Neural cell (in vitro differentiated cells): ENCODE measurements around the gene PREX1. TPM values are rescaled to one million over a fixed set of nuclear protein-coding genes. Genes with fewer than 3 reads are reported as not detected.

Source experiments
- H2AFZ ChIP-seq: fragments of 200-600, 300-800 bp; sonication (generic), shearing (Covaris generic); 2 replicates; pipeline ENCODE4 v1.6.0; 2014; ENCODE audit warnings: low read depth, mild to moderate bottlenecking, antibody characterized with exemption, low read length, moderate library complexity
- H3F3A ChIP-seq: fragments of 200-600 bp; shearing (Covaris generic); 2 replicates; pipeline ENCODE4 v1.6.1; 2016; ENCODE audit warnings: mild to moderate bottlenecking, moderate library complexity, mixed read lengths, antibody characterized with exemption, low read length; ENCODE audit not compliant: insufficient read depth, poor library complexity, severe bottlenecking
- H3K27ac ChIP-seq: fragments of 200-600, 300-800 bp; sonication (generic), shearing (Covaris generic); 2 replicates; pipeline ENCODE4 v1.5.1; 2014; ENCODE audit warnings: mild to moderate bottlenecking, low read length, moderate library complexity
- H3K27me3 ChIP-seq: fragments of 300-800, 200-600 bp; sonication (generic), shearing (Covaris generic); 2 replicates; pipeline ENCODE4 v1.6.0; 2014; ENCODE audit warnings: mild to moderate bottlenecking, low read depth, low read length, moderate library complexity; ENCODE audit not compliant: insufficient read depth
- H3K36me3 ChIP-seq: fragments of 300-800, 200-600 bp; sonication (generic), shearing (Covaris generic); 2 replicates; pipeline ENCODE4 v1.5.1; 2014; ENCODE audit warnings: mild to moderate bottlenecking, antibody characterized with exemption, low read length, moderate library complexity; ENCODE audit not compliant: insufficient read depth
- H3K4me2 ChIP-seq: fragments of 300-800, 200-600 bp; sonication (generic), shearing (Covaris generic); 2 replicates; pipeline ENCODE4 v1.6.0; 2014; ENCODE audit warnings: mild to moderate bottlenecking, low read length
- H3K4me3 ChIP-seq: fragments of 300-800, 200-600 bp; sonication (generic), shearing (Covaris generic); 2 replicates; pipeline ENCODE4 v1.5.1; 2014; ENCODE audit warnings: mild to moderate bottlenecking, low read length, moderate library complexity
- H3K79me2 ChIP-seq: fragments of 200-600 bp; shearing (Covaris generic); replicated peaks from 2 replicates; pipeline ENCODE4 v1.6.0; 2014; ENCODE audit warnings: mild to moderate bottlenecking, low read length, moderate library complexity; ENCODE audit not compliant: insufficient read depth
- H3K9ac ChIP-seq: fragments of 300-800, 200-600 bp; sonication (generic), shearing (Covaris generic); 2 replicates; pipeline ENCODE4 v1.6.1; 2016; ENCODE audit warnings: mild to moderate bottlenecking, low read length, mixed read lengths
- H3K9me2 ChIP-seq: fragments of 200-600 bp; shearing (Covaris generic); 2 replicates; pipeline ENCODE4 v1.6.1; 2016; ENCODE audit warnings: mild to moderate bottlenecking, low read length, mixed read lengths; ENCODE audit not compliant: insufficient read depth
- H3K9me3 ChIP-seq: fragments of 200-600, 300-800 bp; sonication (generic), shearing (Covaris generic); 2 replicates; pipeline ENCODE4 v1.6.1; 2016; ENCODE audit warnings: mild to moderate bottlenecking, mixed run types, low read length, moderate library complexity, mixed read lengths
- H4K20me1 ChIP-seq: fragments of 200-600 bp; shearing (Covaris generic); 2 replicates; pipeline ENCODE4 v1.6.1; 2016; ENCODE audit warnings: mild to moderate bottlenecking, mixed run types; ENCODE audit not compliant: insufficient read depth
- EP300 ChIP-seq: fragments of 450-650 bp; conservative IDR thresholded peaks from 2 replicates; pipeline ENCODE4 v1.6.1; 2014; ENCODE audit warnings: antibody characterized with exemption, mild to moderate bottlenecking, moderate library complexity; ENCODE audit not compliant: poor library complexity, severe bottlenecking
- EZH2 ChIP-seq: fragments of 200-600, 300-800 bp; shearing (Covaris generic), sonication (generic); IDR thresholded peaks from 2 replicates; pipeline ENCODE4 v1.6.1; 2014; ENCODE audit warnings: antibody characterized with exemption, low read length, borderline replicate concordance, mild to moderate bottlenecking; ENCODE audit not compliant: insufficient read depth, poor library complexity, severe bottlenecking
- MXI1 ChIP-seq: fragments of 450-650 bp; conservative IDR thresholded peaks from 2 replicates; pipeline ENCODE4 v1.6.1; 2014; ENCODE audit warnings: antibody characterized with exemption, mild to moderate bottlenecking; ENCODE audit not compliant: poor library complexity, severe bottlenecking
- POLR2AphosphoS5 ChIP-seq: IDR thresholded peaks from 2 replicates; pipeline ENCODE4 v1.6.1; 2012
- RAD21 ChIP-seq: fragments of 450-650 bp; conservative IDR thresholded peaks from 2 replicates; pipeline ENCODE4 v1.6.1; 2014; ENCODE audit warnings: antibody characterized with exemption, mild to moderate bottlenecking, moderate library complexity
- SMC3 ChIP-seq: fragments of 450-650 bp; conservative IDR thresholded peaks from 2 replicates; pipeline ENCODE4 v1.6.1; 2014; ENCODE audit warnings: antibody characterized with exemption, mild to moderate bottlenecking, moderate library complexity; ENCODE audit not compliant: poor library complexity
- TAF1 ChIP-seq: IDR thresholded peaks from 2 replicates; pipeline ENCODE4 v1.6.1; 2012; ENCODE audit warnings: low read depth
- polyA plus RNA-seq: library from polyadenylated mRNA; depleted of rRNA; stranded (reverse); fragments of >200 nt; gene quantifications from 2 replicates; pipeline ENCODE4 v1.2.3, GENCODE V29; 2014
- TF ChIP-seq, protein P1 (sequence below): fragments of 450-650 bp; IDR thresholded peaks from 2 replicates; pipeline ENCODE4 v1.5.1; 2014; ENCODE audit warnings: antibody characterized with exemption, mild to moderate bottlenecking, moderate library complexity; ENCODE audit not compliant: poor library complexity, severe bottlenecking
- TF ChIP-seq, protein P2 (sequence below): IDR thresholded peaks from 2 replicates; pipeline ENCODE4 v1.6.1; 2012; ENCODE audit warnings: borderline replicate concordance

Gene PREX1
- polyA plus RNA-seq, 1 donor from 2014 or later: 0.06 TPM

- H4K20me1 ChIP-seq: no peaks in the 10 kb centered on the region
- H3F3A ChIP-seq: no peaks in the 10 kb centered on the region
- H3K9ac ChIP-seq: no peak overlapping the region
- H3K9me2 ChIP-seq: no peaks in the 10 kb centered on the region
- no peak overlapping the region for H2AFZ ChIP-seq
- no peak for TF ChIP-seq SMC3
- TF ChIP-seq RAD21: no peak
- TF ChIP-seq EP300: no peak
- TF ChIP-seq, protein P1, sequence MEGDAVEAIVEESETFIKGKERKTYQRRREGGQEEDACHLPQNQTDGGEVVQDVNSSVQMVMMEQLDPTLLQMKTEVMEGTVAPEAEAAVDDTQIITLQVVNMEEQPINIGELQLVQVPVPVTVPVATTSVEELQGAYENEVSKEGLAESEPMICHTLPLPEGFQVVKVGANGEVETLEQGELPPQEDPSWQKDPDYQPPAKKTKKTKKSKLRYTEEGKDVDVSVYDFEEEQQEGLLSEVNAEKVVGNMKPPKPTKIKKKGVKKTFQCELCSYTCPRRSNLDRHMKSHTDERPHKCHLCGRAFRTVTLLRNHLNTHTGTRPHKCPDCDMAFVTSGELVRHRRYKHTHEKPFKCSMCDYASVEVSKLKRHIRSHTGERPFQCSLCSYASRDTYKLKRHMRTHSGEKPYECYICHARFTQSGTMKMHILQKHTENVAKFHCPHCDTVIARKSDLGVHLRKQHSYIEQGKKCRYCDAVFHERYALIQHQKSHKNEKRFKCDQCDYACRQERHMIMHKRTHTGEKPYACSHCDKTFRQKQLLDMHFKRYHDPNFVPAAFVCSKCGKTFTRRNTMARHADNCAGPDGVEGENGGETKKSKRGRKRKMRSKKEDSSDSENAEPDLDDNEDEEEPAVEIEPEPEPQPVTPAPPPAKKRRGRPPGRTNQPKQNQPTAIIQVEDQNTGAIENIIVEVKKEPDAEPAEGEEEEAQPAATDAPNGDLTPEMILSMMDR: no peak
- TF ChIP-seq MXI1: no peak
- no peak overlapping the region for H3K4me3 ChIP-seq
- H3K27me3 ChIP-seq: no peaks in the 10 kb centered on the region
- no peak overlapping the region for H3K27ac ChIP-seq
- H3K36me3 ChIP-seq: no peaks in the 10 kb centered on the region
- H3K4me2 ChIP-seq: no peak overlapping the region
- no peaks in the 10 kb centered on the region for H3K9me3 ChIP-seq
- no peaks in the 10 kb centered on the region for H3K79me2 ChIP-seq
These were observed 53.1 kb downstream of the PREX1 start for GRCh38 chr20:48774696-48775095.

DNA sequence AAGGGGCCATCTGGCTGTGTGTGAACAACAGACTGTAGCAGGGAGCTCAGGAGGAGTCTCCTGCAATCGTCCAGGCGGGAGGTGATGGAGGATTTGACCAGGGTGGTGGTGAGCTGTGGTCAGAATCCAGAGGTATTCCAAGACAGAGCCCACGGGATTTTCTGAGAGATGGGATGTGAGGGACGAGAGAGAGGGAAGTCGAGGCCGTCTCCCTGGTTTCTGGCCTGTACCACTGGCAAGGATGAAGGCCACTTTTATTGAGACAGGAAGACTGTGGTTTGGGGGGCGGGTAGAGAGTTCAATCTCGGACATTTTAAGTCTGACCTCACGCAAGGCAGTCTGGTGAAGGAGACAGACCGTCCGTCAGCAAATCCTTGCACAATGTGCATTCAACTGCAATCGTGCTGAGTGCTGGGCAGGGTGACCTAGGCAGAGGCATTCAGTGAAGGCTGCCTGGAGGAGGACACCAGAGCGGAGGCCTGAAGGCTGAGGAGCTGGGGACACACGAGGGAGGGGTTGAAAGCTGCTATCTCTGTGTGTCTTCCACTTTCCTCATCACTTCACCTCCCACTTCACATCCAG, 53.9 kb downstream of the PREX1 start:
- Histone ChIP-seq H3K9me3 (no peaks in the 10 kb centered on the region), H3K27ac (no peak overlapping the region)

More for the DNA sequence above, 53.9 kb downstream of the PREX1 start:
- Histone ChIP-seq H3F3A (no peaks in the 10 kb centered on the region), H3K4me3 (no peak overlapping the region), H2AFZ (no peak overlapping the region), H3K9me2 (no peaks in the 10 kb centered on the region), H3K79me2 (no peaks in the 10 kb centered on the region), H3K36me3 (no peaks in the 10 kb centered on the region), H3K4me2 (no peak overlapping the region), H4K20me1 (no peaks in the 10 kb centered on the region), H3K9ac (no peak overlapping the region), H3K27me3 (no peaks in the 10 kb centered on the region)
- no peak for TF ChIP-seq SMC3
- no peak for TF ChIP-seq POLR2AphosphoS5
- TF ChIP-seq, protein P1: no peak
- TF ChIP-seq RAD21: no peak
- no peak for TF ChIP-seq MXI1
- TF ChIP-seq EZH2: no peak
- TF ChIP-seq, protein P2, sequence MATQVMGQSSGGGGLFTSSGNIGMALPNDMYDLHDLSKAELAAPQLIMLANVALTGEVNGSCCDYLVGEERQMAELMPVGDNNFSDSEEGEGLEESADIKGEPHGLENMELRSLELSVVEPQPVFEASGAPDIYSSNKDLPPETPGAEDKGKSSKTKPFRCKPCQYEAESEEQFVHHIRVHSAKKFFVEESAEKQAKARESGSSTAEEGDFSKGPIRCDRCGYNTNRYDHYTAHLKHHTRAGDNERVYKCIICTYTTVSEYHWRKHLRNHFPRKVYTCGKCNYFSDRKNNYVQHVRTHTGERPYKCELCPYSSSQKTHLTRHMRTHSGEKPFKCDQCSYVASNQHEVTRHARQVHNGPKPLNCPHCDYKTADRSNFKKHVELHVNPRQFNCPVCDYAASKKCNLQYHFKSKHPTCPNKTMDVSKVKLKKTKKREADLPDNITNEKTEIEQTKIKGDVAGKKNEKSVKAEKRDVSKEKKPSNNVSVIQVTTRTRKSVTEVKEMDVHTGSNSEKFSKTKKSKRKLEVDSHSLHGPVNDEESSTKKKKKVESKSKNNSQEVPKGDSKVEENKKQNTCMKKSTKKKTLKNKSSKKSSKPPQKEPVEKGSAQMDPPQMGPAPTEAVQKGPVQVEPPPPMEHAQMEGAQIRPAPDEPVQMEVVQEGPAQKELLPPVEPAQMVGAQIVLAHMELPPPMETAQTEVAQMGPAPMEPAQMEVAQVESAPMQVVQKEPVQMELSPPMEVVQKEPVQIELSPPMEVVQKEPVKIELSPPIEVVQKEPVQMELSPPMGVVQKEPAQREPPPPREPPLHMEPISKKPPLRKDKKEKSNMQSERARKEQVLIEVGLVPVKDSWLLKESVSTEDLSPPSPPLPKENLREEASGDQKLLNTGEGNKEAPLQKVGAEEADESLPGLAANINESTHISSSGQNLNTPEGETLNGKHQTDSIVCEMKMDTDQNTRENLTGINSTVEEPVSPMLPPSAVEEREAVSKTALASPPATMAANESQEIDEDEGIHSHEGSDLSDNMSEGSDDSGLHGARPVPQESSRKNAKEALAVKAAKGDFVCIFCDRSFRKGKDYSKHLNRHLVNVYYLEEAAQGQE: no peak
- TF ChIP-seq TAF1: no peak
- TF ChIP-seq EP300: no peak
